ENCODE results near the gene C10orf105.

The C10orf105 gene

GRCh38 chr10:71697938-71698709 is 21.5 kb downstream of the C10orf105 start:
- FAIRE-seq = no peak

- FAIRE-seq = no peak
Observed at GRCh38 chr10:71696628-71697326, 22.8 kb downstream of the C10orf105 start.

GRCh38 chr10:71695502-71696476 is 23.8 kb downstream of the C10orf105 start:
- FAIRE-seq = no peak

- FAIRE-seq = no peak
Observed at GRCh38 chr10:71694567-71694968, 25.0 kb downstream of the C10orf105 start.

- FAIRE-seq = no peak
Observed at GRCh38 chr10:71694039-71694501, 25.5 kb downstream of the C10orf105 start.

- FAIRE-seq = no peak
Observed at GRCh38 chr10:71693377-71693776, 26.2 kb downstream of the C10orf105 start.

GRCh38 chr10:71692598-71693306 is 26.8 kb downstream of the C10orf105 start:
- FAIRE-seq = no peak

GRCh38 chr10:71691405-71691804 is 28.2 kb downstream of the C10orf105 start:
- no peak for FAIRE-seq

GRCh38 chr10:71690094-71690720 is 29.4 kb downstream of the C10orf105 start:
- no peak for FAIRE-seq

GRCh38 chr10:71688256-71688655 is 31.3 kb downstream of the C10orf105 start:
- no peak for FAIRE-seq

GRCh38 chr10:71687480-71687879 is 32.1 kb downstream of the C10orf105 start:
- no peak for FAIRE-seq

GRCh38 chr10:71687077-71687476 is 32.5 kb downstream of the C10orf105 start:
- FAIRE-seq = no peak

GRCh38 chr10:71685554-71686232 is 33.9 kb downstream of the C10orf105 start:
- no peak for FAIRE-seq

GRCh38 chr10:71684356-71685173 is 35.0 kb downstream of the C10orf105 start:
- FAIRE-seq = no peak

- no peak for FAIRE-seq
Observed at GRCh38 chr10:71683301-71683700, 36.3 kb downstream of the C10orf105 start.

GRCh38 chr10:71681977-71682376 is 37.6 kb downstream of the C10orf105 start:
- no peak for FAIRE-seq

- FAIRE-seq = no peak
Observed at GRCh38 chr10:71679425-71679824, 40.2 kb downstream of the C10orf105 start.

GRCh38 chr10:71678057-71678805 is 41.3 kb downstream of the C10orf105 start:
- no peak for FAIRE-seq

GRCh38 chr10:71677261-71677660 is 42.3 kb downstream of the C10orf105 start:
- no peak for FAIRE-seq
